HFFc6 (cell line): ENCODE results near the gene FBN3. TPM values are rescaled to one million over a fixed set of nuclear protein-coding genes. Genes with fewer than 3 reads are reported as not detected.

Source experiments
- DNase-seq: peaks from one replicate; pipeline ENCODE4 v3.0.0-alpha.2; 2018
- H3K27ac Mint-ChIP-seq: 2 replicates; pipeline ENCODE4 v1.8.0; 2020; ENCODE audit warnings: mild to moderate bottlenecking, mixed read lengths
- H3K27me3 Mint-ChIP-seq: 2 replicates; pipeline ENCODE4 v1.8.0; 2021; ENCODE audit warnings: mild to moderate bottlenecking, moderate library complexity, mixed read lengths; ENCODE audit not compliant: insufficient read depth
- H3K36me3 Mint-ChIP-seq: 2 replicates; pipeline ENCODE4 v1.8.0; 2021; ENCODE audit warnings: low read depth, mixed read lengths
- H3K4me1 Mint-ChIP-seq: 2 replicates; pipeline ENCODE4 v1.8.0; 2020; ENCODE audit warnings: low read depth, mixed read lengths
- H3K4me3 Mint-ChIP-seq: 2 replicates; pipeline ENCODE4 v1.8.0; 2020; ENCODE audit warnings: mild to moderate bottlenecking, moderate library complexity, mixed read lengths
- H3K9me3 Mint-ChIP-seq: 2 replicates; pipeline ENCODE4 v1.8.0; 2020; ENCODE audit warnings: mild to moderate bottlenecking, mixed read lengths
- total RNA-seq, 6 experiments: library from RNA; stranded (reverse); fragmentation: NEBNext Ultra II Directional; extraction: Animal tissue kit (Norgen Biotek cat#: 25700); gene quantifications; 2 replicates in 1 of 6; 3 replicates in 5 of 6; pipeline ENCODE4 v1.2.3, GENCODE V29; 2021
- TF ChIP-seq, protein P1 (sequence below): fragments of 200-600 bp; sonication (generic); IDR thresholded peaks from 2 replicates; pipeline ENCODE4 v1.5.0; 2021; ENCODE audit warnings: antibody characterized with exemption, mild to moderate bottlenecking

The FBN3 gene
- total RNA-seq, 6 experiments from 2014 or later: not detected

- Mint-ChIP-seq H3K4me3 (no peak overlapping the region), H3K27ac (no peak overlapping the region)
Measured at GRCh38 chr19:8056533-8056932, 92.9 kb downstream of the FBN3 start.

DNA sequence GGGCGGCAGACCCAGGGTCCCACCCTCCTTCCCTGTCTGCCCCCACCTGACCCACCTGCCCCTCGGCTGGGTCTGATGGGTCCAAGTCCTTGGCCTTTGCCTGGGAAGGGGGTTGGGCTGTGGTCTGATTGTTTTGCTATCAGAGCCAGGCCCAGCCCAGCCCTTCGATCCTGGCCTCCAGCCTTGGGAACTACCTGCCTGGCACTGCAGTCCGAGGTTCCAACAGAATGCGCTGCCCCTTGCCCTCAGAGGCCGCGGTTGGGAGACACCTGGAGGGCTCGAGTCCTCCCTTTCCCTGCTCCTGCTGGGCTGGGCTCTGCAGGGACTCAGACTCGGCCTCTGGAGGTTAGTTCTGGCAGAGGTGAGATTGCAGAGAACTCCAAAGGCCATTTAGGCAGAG is 95.2 kb downstream of the FBN3 start:
- Mint-ChIP-seq H3K27ac (no peak overlapping the region), H3K4me3 (no peak overlapping the region), H3K4me1 (no peaks in the 10 kb centered on the region), H3K9me3 (no peaks in the 10 kb centered on the region), H3K36me3 (no peaks in the 10 kb centered on the region), H3K27me3 (peaks cover 10% of the 10 kb centered on the region)
- no peak for DNase-seq
- TF ChIP-seq, protein P1, sequence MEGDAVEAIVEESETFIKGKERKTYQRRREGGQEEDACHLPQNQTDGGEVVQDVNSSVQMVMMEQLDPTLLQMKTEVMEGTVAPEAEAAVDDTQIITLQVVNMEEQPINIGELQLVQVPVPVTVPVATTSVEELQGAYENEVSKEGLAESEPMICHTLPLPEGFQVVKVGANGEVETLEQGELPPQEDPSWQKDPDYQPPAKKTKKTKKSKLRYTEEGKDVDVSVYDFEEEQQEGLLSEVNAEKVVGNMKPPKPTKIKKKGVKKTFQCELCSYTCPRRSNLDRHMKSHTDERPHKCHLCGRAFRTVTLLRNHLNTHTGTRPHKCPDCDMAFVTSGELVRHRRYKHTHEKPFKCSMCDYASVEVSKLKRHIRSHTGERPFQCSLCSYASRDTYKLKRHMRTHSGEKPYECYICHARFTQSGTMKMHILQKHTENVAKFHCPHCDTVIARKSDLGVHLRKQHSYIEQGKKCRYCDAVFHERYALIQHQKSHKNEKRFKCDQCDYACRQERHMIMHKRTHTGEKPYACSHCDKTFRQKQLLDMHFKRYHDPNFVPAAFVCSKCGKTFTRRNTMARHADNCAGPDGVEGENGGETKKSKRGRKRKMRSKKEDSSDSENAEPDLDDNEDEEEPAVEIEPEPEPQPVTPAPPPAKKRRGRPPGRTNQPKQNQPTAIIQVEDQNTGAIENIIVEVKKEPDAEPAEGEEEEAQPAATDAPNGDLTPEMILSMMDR: no peak

More at GRCh38 chr19:8056533-8056932, 92.9 kb downstream of the FBN3 start:
- Mint-ChIP-seq H3K36me3 (no peaks in the 10 kb centered on the region), H3K4me1 (no peaks in the 10 kb centered on the region), H3K9me3 (no peaks in the 10 kb centered on the region), H3K27me3 (peaks cover 13% of the 10 kb centered on the region)
- DNase-seq: no peak
- TF ChIP-seq, protein P1: no peak

GRCh38 chr19:8052464-8052859 is 96.9 kb downstream of the FBN3 start, which contains the start of gene CCL25:
Gene CCL25 (plus strand): TSS chr19:8052760. CDS start chr19:8053050, 290 bp downstream.
- no peaks in the 10 kb centered on the region for H3K4me1 Mint-ChIP-seq
- peaks cover 10% of the 10 kb centered on the region for H3K27me3 Mint-ChIP-seq
- H3K36me3 Mint-ChIP-seq: no peaks in the 10 kb centered on the region
- no peak within 1 kb of the TSS for H3K27ac Mint-ChIP-seq
- no peak for DNase-seq
- H3K4me3 Mint-ChIP-seq: no peak within 1 kb of the TSS
- TF ChIP-seq, protein P1: no peak
- H3K9me3 Mint-ChIP-seq: no peaks in the 10 kb centered on the region

- TF ChIP-seq, protein P1: no peak
- H3K4me3 Mint-ChIP-seq: no peak overlapping the region
- no peaks in the 10 kb centered on the region for H3K9me3 Mint-ChIP-seq
- H3K27ac Mint-ChIP-seq: no peak overlapping the region
- peaks cover 14% of the 10 kb centered on the region for H3K27me3 Mint-ChIP-seq
- no peaks in the 10 kb centered on the region for H3K36me3 Mint-ChIP-seq
- H3K4me1 Mint-ChIP-seq: no peaks in the 10 kb centered on the region
- no peak for DNase-seq
Measured at GRCh38 chr19:8050274-8051096, 98.9 kb downstream of the FBN3 start.

DNA sequence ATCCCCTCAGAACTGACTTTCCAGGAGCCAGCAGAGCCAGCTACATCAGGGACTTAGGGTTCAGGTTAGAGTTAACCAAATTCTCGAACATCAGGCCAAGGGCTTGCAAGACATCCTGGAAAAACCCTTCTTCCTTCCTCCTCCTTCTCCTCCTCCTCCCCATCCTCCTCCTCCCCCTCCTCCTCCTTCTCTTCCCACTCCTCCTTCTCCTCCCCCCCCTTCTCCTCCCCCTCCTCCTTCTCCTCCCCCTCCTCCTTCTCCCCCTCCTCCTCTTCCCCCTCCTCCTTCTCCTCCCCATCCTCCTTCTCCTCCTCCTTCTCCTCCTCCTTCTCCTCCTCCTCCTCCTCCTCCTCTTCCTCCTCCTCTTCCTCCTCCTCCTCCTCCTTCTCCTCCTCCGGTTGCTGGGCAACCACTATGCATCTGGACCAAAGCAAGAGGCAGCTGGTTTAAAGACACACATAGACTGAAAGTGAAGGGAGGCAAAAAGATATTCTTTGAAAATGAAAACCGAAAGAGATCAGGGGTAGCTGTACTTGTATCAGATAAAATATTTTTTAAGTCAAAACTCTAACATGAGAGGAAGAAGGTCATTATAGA is 102.7 kb downstream of the FBN3 start:
- no peaks in the 10 kb centered on the region for H3K4me1 Mint-ChIP-seq
- H3K4me3 Mint-ChIP-seq: no peak overlapping the region
- no peak for DNase-seq
- H3K36me3 Mint-ChIP-seq: no peaks in the 10 kb centered on the region
- TF ChIP-seq, protein P1: no peak
- H3K27ac Mint-ChIP-seq: no peak overlapping the region
- no peaks in the 10 kb centered on the region for H3K9me3 Mint-ChIP-seq
- H3K27me3 Mint-ChIP-seq: peaks cover 9% of the 10 kb centered on the region
